ENCODE measurements around the gene CNTLN.

DNA sequence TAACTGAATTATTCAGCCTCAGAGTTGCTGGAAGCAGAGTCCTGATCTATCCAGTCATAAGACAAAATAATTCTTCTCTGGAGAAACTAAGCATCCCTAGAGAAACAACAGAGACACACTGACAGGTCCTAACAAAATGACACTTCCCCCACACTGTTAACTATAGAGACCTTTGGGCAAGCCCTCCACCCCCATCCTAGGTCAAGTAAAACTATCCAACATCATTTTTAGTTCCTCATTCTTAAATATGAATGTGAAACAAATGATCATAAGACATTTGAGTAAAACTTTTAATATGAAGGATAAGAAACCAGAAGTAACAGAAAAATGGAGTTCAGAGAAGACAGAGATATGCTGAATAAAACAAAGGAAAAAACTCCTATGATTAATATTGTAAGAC, 30.9 kb downstream of the CNTLN start:
- TF ChIP-seq CTCF (IDR thresholded peaks at IDR 0.05) = no peak
- no peak for TF ChIP-seq POLR2A (IDR thresholded peaks at IDR 0.05)
